ENCODE measurements around the gene CSNK1A1. TPM values are rescaled to one million over a fixed set of nuclear protein-coding genes. Genes with fewer than 3 reads are reported as not detected.
"Not testable (repeated sequence)": the region's sequence is repeated elsewhere in the genome, so short reads cannot be mapped to it uniquely, and the experiment has no call there.

CSNK1A1 gene
- polyA plus RNA-seq, 3 donors: 171 to 182 (median 175) TPM

DNA sequence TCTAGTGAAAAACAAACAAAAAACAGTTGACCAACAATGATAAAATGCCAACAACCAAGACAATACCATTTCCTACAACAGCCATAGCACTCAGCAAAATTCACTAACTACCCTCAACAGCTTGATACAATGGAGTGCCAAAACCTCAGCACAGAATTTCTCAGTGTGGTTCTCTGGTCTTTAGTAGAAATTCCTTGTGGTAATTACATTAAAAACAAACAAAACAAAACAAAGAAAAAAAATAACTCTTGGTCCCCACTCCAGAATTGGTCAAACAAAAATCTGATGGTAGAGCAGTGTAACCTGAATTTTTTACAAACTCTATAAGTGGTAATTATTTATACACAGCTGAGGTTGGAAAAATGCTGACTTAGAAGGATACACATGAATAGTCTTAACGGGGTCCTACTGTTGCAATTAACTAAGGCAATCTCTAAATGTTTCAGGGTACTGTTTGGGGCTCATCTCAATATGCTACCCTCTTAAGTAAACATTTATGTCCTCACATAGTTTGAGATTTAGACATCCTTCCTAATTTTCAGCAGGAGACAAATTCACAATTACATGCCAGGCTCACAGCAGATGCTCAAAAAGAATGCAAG is 13.8 kb downstream of the CSNK1A1 start:
- no peak for DNase-seq

DNA sequence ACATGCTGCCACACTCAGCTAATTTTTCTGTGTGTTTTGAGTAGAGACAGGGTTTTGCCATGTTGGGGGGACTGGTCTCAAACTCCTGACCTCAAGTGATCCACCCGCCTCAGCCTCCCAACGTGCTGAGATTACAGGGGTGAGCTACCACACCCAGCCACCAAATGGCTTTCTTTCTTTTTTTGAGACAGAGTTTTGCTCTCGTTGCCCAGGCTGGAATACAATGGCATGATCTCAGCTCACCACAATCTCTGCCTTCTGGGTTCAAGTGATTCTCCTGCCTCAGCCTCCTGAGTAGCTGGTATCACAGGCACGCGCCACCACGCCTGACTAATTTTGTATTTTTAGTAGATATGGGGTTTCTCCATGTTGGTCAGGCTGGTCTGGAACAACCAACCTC is 15.5 kb downstream of the CSNK1A1 start:
- DNase-seq: not testable (repeated sequence)

DNA sequence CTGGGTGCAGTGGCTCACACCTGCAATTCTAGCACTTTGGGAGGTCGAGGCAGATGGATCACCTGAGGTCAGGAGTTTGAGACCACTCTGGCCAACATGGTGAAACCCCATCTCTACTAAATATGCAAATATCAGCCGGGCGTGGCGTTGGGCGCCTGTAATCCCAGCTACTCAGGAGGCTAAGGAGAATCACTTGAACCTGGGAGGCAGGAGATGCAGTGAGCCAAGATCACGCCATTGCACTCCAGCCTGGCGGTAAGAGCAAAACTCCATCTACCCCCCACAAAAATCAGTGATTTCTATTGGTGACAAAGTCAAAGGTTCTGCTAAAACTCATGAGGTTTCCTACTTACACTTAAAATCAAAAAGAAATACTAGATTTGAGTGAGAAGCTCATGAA is 18.8 kb downstream of the CSNK1A1 start:
- no peak for DNase-seq

DNA sequence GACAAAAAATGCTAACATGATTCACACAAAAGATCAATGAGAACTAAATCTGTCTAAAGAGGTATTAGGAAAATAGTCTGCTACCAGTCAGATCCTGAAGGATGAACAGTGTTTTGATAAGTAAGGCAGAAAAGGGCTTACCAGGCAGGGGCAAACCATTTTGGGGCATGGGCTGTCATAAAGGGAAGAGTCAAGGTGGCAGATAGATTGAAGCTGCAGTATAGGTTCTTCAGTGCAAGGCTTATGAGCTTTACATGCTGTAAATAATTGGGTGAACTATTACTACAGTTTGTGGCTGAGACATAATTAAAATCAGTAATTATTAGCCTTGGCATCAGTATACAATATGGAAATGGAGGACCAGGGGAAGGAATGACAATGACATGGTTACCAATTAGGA is 21.8 kb downstream of the CSNK1A1 start:
- DNase-seq: no peak

DNA sequence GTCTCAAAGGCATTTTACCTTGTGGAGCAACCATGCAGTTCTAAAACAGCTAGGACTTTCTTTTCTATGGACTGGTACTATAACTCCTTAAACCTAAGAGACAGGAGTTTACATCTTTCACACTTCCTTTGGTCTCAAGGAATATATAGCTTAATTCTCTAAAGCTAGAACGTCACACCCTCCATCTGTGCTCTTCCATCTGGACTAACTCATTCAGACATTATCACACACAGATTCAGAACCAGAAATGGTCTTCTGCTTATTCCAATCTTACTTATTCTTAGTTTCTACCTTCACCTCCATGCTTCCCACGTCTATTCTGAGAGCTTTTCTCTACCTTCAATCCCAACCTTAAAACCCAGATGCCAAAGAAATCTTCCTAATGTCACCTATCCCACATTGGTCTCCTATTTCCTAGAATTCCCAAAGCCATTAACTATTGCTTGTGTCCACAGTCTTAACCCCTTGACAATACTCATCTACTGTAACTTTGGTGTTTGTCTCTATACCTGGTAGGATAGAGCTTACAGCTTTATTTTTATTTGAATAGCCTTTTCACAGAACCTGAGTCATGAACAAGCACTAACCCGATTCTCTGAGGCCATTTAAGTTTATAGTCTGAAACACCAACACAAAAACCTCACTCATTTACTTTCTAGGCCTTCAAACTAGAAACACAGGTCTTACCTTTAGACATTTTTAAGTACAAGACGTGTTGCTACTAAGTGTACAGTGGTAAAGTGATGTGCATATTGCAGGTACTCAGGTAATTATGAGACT is 22.8 kb downstream of the CSNK1A1 start:
- DNase-seq: no peak

DNA sequence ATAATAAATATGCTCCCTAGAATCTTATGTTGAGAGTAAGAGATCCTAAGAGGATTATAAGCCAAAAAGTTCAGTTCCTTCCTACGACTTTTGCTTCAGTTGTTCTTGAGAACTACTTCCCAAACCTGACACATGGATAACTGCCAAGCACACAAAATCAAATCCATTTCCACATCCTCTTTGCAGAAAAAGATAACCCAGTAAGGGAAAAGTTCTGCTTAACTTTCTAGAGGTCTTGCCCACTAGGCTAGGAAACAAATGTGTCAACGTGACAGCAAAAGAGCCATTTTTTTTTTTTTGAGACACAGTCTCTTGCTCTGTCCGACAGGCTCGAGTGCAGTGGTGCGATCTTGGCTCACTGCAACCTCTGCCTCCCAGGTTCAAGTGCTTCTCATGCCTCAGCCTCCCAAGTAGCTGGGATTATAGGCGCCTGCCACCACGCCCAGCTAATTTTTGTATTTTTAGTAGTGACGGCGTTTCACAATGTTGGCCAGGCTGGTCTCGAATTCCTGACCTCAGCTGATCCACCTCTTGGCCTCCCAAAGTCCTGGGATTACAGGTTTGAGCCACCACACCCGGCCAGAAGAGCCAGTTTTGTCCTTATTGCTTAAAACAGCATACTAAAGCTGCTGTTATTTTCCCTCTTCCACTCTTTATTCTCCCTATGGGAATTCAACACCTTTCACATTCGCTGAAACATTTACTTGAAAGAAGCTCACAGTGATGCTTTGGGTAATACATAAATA is 24.2 kb downstream of the CSNK1A1 start:
- DNase-seq: no peak

DNA sequence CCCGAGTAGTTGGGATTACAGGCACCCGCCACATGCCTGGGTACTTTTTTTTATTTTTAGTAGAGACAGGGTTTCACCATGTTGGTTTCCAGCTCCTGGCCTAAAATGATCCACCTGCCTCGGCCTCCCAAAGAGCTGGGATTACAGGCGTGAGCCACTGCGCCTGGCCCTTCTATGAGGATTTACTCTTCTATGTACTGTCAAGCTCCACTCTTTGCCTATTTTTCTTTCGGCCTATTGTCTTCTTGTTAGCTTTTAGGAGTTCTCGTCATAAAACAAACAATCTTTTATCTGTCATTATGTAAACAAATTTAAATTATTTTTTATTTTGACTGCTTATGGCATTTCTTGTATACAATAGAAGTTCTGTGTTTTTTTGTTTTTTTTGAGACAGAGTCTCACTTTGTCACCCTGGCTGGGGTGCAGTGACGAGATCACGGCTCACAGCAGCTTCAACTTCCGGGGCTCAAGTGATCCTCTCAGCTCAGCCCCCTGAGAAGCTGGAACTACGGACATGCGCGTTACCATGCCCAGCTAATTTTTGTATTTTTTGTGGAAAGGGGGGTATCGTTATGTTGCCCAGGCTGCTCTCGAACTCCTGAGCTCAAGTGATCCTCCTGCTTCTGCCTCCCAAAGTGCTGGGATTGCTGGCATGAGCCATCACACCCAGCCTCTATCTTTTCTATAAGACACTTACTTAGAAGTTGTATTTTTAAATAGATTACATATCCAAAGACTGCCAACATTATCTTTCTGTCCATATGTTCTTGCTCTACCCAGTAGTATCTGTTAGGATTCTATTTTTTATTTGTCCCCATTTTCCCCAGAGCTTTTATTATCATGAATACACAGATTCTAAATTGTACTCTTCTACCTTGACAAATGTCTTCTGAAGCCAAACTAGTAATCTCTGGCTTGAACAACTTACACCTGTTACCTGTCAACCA is 29.2 kb downstream of the CSNK1A1 start:
- DNase-seq: no peak

DNA sequence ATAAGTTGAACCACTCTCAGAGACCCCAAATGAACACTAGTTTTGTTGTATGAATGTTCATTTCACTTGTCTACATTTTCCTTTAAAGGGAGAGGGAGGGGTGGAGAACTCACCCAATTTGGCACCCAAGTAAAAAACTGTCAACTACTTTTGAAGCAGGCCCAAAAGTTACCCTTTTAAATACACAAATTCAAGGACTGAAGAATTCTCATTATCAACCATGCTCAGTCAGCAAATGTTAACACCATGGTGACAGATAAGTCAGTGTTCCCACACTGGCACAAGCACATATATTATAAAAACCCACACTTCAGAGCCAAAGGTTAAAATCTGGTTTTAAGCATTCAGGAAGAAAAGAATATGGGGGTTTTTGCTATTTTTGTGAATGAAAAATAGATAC is 31.6 kb downstream of the CSNK1A1 start:
- no peak for DNase-seq

DNA sequence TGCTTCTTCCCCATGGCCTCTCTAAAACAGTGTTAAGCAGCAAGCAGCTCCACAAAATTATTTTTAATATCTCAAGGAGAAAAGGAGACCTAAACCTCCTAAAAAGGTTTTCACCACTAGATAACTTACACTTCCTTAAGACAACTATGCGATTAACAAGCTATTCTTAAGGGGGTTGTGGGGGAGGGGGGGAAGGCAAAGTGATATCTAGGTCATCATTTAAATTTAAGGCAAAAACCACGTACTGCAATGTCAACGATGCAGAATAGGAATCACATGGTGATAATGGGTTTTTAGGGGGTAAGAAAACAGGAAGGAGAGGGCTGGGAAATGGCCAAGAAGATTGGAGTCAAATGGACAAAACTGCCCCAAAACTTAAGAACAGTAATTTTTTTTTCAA is 32.6 kb downstream of the CSNK1A1 start:
- no peak for DNase-seq

DNA sequence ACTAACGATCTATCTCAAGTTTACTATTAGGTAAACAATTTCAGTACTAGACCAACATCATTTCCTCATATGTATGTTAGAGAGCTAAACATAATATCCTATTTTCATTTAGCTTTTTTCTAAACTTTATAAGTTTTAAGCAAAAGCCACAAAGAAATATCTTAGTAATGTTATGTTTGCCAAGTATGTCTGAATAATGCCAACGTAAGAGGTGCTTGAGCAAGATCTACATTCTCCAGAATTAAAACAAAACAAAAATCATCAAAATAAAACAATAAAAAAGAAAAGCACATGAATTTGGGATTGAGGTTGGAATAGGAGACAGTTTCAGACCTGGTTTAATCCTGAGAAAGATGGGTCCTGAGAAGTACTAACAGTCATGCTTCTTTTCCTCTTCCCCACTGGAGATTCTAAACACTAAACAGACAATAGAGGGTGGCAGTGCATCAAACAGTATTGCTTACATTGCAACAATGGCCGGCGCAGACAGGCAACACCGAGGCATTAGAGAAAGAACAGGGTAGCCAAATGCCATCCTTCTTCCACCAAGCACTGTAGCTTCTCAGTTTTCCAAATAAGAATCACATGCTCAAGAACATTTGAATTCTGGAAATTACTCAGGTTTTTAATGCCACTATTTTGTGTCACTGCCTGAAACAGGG is 33.6 kb downstream of the CSNK1A1 start:
- no peak for DNase-seq

DNA sequence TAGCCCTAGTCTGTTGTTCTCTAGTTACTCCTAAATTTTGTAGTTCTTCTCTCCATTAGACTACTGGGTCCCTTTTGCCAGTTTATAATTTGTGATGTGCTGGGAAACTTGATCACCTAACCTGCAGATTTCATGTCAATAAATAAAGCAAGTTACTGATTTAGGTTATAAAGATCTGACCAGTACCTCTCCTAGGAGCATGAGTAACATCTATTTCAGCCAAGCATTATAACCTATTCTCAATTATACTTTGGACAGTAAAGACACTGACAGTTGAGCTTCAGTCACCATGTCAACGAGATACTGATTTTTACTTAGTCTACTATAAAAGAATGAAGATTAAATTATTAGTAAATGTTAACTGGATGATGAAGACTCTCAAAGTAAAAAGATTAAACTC is 36.7 kb downstream of the CSNK1A1 start:
- no peak for DNase-seq

DNA sequence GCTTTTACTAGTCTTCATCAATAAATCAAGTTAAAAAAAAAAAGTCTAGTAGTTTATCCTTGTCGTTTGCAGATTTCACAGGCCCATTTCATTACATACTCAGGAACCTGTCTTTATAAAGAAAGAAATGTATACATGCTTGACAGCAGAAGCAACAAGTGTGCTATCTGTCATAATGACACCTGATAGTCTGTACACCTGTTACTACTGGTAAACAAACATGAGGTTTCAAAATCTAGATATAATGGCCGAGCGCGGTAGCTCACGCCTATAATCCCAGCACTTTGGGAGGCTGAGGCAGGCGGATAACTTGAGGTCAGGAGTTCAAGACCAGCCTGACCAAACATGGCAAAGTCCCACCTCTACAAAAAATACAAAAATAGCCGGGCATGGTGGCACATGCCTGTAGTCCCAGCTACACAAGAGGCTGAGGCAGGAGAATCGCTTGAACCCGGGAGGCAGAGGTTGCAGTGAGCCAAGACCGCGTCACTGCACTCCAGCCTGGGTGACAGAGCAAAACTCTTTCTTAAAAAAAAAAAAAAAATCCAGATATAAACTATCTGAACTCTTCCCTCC is 37.8 kb downstream of the CSNK1A1 start:
- not testable (repeated sequence) for DNase-seq

DNA sequence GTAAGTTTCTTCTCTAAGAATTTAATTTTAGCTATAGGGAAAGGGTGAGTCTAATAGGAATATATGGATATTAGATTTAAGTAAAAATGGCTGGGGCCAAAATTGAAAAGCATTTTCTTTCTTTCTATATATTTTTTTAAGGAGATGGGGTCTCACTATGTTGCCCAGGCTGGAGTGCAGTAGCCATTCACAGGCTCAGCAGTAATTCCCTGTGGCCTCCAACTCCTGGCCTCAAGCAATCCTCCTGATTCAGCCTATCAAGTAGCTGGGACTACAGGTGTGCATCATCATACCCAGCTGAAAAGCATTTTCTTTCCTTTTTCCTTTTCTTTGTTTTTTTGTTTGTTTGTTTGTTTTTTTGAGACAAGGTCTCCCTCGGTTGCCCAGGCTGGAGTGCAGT is 41.1 kb downstream of the CSNK1A1 start:
- DNase-seq: no peak

DNA sequence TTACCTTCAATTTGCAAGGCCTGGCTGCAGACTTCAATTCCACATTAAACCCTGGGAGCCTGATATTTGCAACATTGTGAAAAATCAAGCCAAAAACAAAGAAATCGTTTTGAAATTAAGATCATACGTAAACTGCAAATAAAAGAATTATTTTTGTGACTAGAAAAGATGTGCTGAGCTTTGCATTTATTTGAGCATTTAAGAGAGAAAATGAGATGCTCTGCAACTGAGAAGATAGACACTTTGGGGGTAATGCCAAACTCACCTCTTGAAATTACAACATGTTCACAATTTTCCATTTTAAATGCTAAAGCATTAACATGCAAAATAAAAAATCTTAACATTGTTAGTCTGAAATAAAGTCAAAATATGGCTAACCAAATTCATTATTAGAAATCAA is 46.6 kb downstream of the CSNK1A1 start:
- no peak for DNase-seq

DNA sequence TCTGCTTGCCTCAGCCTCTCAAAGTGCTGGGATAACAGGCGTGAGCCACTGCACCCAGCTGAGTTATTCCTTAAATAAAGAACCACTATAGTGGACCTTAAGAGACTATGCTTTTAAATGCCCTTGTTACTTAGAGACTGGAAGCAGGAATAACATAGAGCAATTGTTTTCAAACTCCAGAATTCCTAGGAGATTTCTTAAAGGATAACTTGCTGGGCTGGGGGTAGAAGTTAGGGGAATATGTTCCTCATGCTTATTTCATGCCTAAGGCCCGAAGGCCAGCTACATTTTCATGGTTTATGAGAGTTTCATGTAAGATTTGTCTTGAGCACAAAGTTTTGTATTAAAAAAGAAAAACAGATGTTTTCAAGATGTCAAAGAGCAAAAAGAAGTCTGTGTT is 48.2 kb downstream of the CSNK1A1 start:
- no peak for DNase-seq

DNA sequence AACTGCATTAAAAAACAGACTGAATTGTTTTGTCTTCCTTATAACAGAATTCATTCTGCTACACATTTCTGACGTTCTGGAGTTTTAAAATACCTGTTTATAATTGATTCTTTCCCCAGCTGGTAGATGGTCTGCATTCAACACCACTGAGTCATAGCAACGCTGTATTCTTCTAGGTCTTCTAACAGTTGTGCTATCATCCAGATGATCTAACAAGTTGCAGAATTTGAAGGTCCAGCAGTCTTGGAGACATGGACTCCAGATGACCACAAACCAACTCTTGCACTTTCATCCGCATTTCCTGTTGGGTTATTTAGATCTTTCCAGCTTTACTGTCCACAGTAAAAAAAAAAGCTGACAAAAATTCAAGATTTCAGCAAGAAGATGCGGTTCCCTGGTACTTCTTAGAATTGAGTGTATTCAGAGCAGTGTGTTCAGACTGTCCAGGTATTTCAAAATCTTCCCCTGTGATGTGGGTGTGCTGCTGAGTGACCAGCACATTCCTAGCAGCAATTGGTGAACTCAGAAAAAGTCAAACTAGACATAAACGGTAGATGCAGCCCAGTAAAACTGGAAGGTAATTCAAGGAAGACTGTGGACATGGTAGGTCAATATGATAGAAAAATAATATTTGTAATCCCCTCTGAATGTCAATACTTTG is 50.2 kb downstream of the CSNK1A1 start:
- DNase-seq: no peak

DNA sequence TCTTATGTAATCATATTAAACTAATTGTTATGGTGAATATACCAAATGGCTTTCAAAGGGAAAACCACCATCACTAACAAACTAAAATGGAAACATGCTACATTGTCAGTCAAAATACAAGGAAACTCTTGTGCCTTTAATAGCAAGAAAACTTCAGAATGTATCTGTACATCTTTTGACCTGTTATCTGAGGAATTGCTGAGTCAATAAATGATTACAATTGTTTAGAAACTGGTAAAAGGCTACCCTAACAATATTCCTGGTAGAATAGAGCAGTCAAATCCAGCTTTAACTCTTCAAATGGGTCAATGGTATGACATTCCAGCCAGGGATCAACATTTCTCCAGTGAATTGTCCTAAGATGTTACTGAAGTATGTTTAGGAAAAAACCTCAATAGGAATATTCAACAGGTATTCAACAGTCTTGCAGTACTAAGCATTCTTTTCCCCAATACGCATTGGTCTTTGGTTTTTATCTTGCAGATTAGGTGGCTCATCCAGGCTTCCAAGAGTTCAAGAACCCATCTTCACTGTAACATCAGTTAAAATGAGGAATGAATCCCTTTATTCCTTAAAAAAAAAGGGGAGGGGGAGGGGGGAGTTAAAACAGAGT is 52.4 kb downstream of the CSNK1A1 start:
- no peak for DNase-seq

DNA sequence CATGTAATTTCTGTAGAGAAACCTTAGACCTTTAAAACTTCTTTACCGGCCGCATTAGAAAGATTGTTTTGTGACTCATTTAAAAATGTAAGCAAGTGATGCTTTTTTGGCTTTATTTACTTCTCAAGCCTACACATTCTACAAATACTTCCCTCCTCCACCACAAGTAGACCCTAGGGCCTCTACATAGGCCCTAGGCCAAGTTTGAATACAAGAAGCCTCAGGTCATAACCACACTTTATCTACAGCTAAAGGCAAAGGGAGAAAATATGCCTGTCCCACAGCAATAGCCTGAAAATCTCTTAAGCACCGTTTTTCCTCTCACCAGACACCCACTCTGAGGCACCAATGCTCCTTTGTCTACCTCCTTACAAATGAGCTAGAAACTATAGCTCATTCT is 53.9 kb downstream of the CSNK1A1 start:
- DNase-seq: no peak

DNA sequence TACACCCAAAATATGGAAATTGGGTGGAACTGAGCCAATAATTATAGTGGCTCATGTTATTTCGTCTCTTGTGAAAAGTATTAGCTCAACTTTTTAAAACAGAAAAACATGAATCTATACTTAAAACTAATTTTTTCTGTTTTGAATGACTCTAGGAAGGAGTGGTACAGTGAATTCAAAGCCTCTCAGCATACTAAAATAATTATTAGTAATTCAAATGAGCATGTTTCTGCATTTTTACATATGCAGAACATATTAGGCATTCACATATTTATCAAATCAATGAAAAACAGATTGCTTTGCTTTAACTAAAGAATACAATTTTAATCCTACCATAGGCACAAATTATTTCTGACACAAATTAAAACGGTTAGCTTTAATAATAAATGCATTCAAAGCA is 54.3 kb downstream of the CSNK1A1 start:
- DNase-seq: no peak

DNA sequence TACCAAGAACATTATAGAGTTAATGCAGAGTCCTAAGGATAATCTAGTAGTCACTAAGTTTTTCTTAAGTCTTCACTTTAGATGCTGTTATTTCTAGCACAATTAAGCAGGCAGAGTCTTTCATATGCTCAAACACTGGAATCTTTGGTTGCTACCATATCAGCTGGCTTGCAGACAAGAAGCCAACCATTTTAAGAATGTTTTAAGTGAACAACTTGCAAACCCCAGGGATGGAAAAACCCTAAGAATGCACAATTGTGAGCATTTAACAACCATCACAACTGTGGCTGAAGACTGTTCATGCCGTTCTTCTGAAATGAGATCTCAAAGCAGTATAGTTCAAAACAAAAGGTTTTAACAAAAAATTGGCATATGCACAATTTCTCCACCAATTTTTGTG is 55.1 kb downstream of the CSNK1A1 start:
- no peak for DNase-seq
